Endothelial cell (in vitro differentiated cells): Measurements from ENCODE around the gene SHKBP1. TPM values are rescaled to one million over a fixed set of nuclear protein-coding genes. Genes with fewer than 3 reads are reported as not detected.

Source experiments
- DNase-seq: peaks from one replicate; pipeline ENCODE4 v3.0.0; 2021; ENCODE audit warnings: low spot score
- H3K27ac Mint-ChIP-seq: one replicate; pipeline ENCODE4 v1.8.0; 2021; ENCODE audit warnings: mixed read lengths, inconsistent platforms; ENCODE audit not compliant: unreplicated experiment
- H3K27me3 Mint-ChIP-seq: one replicate; pipeline ENCODE4 v1.8.0; 2021; ENCODE audit warnings: mild to moderate bottlenecking, moderate library complexity, mixed read lengths, inconsistent platforms; ENCODE audit not compliant: unreplicated experiment
- H3K36me3 Mint-ChIP-seq: one replicate; pipeline ENCODE4 v1.8.0; 2021; ENCODE audit warnings: mild to moderate bottlenecking, low read depth, mixed read lengths, inconsistent platforms; ENCODE audit not compliant: unreplicated experiment
- H3K4me1 Mint-ChIP-seq: one replicate; pipeline ENCODE4 v1.8.0; 2021; ENCODE audit warnings: mild to moderate bottlenecking, mixed read lengths, inconsistent platforms; ENCODE audit not compliant: unreplicated experiment
- H3K4me3 Mint-ChIP-seq: one replicate; pipeline ENCODE4 v1.8.0; 2021; ENCODE audit warnings: mild to moderate bottlenecking, mixed read lengths, inconsistent platforms; ENCODE audit not compliant: unreplicated experiment
- H3K9me3 Mint-ChIP-seq: one replicate; pipeline ENCODE4 v1.8.0; 2021; ENCODE audit warnings: mixed read lengths, inconsistent platforms; ENCODE audit not compliant: unreplicated experiment
- long read RNA-seq: library from polyadenylated mRNA; unstranded; transcript quantifications from one replicate; pipeline ENCODE4 v2.0.0, GENCODE V29; 2020; ENCODE audit not compliant: unreplicated experiment
- total RNA-seq: library from RNA; stranded (reverse); fragmentation: NEBNext Ultra II Directional; extraction: Animal tissue kit (Norgen Biotek cat#: 25700); gene quantifications from one replicate; pipeline ENCODE4 v1.2.1, GENCODE V29; 2021; ENCODE audit not compliant: unreplicated experiment
- TF ChIP-seq, protein P1 (sequence below): fragments of 200-600 bp; sonication (generic); IDR thresholded peaks from one replicate; pipeline ENCODE4 v1.5.0; 2021; ENCODE audit warnings: antibody characterized with exemption; ENCODE audit not compliant: unreplicated experiment

The SHKBP1 gene, protein sequence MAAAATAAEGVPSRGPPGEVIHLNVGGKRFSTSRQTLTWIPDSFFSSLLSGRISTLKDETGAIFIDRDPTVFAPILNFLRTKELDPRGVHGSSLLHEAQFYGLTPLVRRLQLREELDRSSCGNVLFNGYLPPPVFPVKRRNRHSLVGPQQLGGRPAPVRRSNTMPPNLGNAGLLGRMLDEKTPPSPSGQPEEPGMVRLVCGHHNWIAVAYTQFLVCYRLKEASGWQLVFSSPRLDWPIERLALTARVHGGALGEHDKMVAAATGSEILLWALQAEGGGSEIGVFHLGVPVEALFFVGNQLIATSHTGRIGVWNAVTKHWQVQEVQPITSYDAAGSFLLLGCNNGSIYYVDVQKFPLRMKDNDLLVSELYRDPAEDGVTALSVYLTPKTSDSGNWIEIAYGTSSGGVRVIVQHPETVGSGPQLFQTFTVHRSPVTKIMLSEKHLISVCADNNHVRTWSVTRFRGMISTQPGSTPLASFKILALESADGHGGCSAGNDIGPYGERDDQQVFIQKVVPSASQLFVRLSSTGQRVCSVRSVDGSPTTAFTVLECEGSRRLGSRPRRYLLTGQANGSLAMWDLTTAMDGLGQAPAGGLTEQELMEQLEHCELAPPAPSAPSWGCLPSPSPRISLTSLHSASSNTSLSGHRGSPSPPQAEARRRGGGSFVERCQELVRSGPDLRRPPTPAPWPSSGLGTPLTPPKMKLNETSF
- 84.6 TPM for total RNA-seq
- long read RNA-seq, transcript SHKBP1-201 (18 exons, 2,363 nt): major isoform, 106 of 136 reads
- long read RNA-seq, partial matches to known transcripts: 8 of 136 reads
- long read RNA-seq, other reads (novel, unspliced or antisense): 22 of 136 reads

DNA sequence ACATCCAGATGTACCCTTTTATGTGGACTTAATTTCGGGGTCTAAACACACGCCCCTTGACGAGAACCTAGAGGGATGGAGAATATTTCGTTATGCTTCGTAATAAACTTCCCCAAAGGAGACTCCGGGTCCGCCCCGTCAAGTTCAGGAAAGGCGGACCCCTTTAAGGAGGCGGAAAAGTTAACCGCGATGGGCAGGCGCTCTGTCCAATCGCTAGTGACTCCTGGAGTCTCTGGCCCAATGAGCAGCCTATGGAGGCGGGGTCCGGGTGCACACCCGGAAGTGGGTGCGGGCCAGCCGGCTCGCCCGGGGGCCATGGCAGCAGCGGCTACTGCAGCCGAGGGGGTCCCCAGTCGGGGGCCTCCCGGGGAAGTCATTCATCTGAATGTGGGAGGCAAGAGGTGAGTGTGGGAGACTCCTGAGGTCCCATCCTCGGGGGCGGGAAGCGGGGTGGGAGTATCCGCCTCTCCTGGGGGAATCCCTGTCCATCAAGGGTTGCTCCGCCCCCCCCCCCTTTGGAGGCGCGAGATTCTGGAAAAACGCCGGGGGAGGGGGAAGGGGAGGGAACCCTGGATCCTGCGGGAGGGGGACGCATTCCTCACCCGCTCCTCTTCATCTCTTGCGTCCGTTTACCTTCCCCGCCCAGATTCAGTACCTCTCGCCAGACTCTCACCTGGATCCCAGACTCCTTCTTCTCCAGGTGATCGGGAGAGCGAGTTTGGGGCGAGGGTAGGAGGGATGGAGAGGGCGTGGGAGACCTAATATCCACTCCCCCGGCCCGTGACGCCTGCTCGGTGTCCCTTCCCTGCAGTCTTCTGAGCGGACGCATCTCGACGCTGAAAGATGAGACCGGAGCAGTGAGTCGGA lies at the start of gene SHKBP1:
TSS of gene SHKBP1 (plus strand) at position 289 of the 867 bp plus-strand sequence. CDS start at position 316, 27 bp downstream.
- H3K4me3 Mint-ChIP-seq: peak within 1 kb of the TSS; percentile 91
- peaks cover 9% of the 10 kb centered on the region for H3K27me3 Mint-ChIP-seq
- TF ChIP-seq, protein P1, sequence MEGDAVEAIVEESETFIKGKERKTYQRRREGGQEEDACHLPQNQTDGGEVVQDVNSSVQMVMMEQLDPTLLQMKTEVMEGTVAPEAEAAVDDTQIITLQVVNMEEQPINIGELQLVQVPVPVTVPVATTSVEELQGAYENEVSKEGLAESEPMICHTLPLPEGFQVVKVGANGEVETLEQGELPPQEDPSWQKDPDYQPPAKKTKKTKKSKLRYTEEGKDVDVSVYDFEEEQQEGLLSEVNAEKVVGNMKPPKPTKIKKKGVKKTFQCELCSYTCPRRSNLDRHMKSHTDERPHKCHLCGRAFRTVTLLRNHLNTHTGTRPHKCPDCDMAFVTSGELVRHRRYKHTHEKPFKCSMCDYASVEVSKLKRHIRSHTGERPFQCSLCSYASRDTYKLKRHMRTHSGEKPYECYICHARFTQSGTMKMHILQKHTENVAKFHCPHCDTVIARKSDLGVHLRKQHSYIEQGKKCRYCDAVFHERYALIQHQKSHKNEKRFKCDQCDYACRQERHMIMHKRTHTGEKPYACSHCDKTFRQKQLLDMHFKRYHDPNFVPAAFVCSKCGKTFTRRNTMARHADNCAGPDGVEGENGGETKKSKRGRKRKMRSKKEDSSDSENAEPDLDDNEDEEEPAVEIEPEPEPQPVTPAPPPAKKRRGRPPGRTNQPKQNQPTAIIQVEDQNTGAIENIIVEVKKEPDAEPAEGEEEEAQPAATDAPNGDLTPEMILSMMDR: no peak
- peak; percentile 91 for DNase-seq
- no peak within 1 kb of the TSS for H3K27ac Mint-ChIP-seq
- peaks cover 11% of the 10 kb centered on the region for H3K4me1 Mint-ChIP-seq
- no peaks in the 10 kb centered on the region for H3K9me3 Mint-ChIP-seq
- H3K36me3 Mint-ChIP-seq: peaks cover 15% of the 10 kb centered on the region

DNA sequence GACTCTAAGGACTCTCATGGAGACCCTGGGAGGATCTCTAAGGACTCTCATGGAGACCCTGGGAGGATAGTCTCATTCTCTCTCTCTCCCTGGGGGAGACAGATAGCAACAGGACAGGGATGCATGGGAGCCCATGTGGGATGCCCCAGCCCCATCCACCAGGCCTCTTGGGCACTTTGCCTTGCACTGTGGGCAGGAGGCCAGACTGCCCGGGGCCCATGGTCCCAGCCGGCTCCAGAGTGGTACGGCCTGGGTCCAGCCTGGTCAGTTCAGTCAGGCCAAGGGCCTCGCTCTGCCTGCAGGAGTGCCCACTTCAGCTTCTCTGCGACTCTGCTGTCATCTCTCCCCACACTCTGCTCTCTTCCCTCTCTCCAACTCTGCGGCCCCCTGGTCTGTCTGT lies 48.6 kb upstream of the SHKBP1 start:
- DNase-seq: no peak
- no peak overlapping the region for H3K4me3 Mint-ChIP-seq
- no peak overlapping the region for H3K27ac Mint-ChIP-seq
- TF ChIP-seq, protein P1: no peak
- no peaks in the 10 kb centered on the region for H3K9me3 Mint-ChIP-seq
- peaks cover 5% of the 10 kb centered on the region for H3K36me3 Mint-ChIP-seq
- peaks cover 8% of the 10 kb centered on the region for H3K4me1 Mint-ChIP-seq
- peaks cover 36% of the 10 kb centered on the region for H3K27me3 Mint-ChIP-seq

DNA sequence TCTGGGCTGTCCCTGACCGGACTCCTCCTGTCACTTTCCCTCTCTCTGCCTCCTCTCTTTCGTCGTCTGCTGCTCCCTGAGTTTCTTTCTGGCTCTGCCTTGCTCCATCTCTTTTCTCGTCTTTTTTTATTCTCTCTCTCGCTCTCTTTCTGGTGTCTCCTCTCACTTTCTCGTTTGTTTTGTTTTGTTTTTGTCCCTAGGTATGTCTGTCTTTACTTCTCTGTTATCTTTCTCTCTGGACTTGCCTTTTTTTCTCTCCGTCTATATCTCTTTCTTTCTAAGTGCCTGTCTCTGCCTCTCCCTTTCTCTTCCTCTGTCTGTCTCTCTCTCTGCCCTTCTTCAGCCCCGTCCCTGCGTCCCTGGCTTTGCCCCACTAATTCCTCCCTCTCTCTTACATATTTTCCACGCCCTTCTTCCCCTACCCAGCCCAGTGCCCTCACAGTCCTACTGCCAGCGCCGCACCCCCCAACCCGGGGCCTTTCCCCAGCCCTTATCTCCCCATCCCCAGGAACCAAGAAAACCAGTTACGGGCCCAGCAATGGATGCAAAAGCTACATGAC lies 48.1 kb upstream of the SHKBP1 start:
- no peak overlapping the region for H3K27ac Mint-ChIP-seq
- TF ChIP-seq, protein P1: no peak
- H3K36me3 Mint-ChIP-seq: peaks cover 5% of the 10 kb centered on the region
- DNase-seq: no peak
- H3K27me3 Mint-ChIP-seq: peaks cover 36% of the 10 kb centered on the region
- no peaks in the 10 kb centered on the region for H3K9me3 Mint-ChIP-seq
- H3K4me1 Mint-ChIP-seq: peaks cover 8% of the 10 kb centered on the region
- H3K4me3 Mint-ChIP-seq: no peak overlapping the region

DNA sequence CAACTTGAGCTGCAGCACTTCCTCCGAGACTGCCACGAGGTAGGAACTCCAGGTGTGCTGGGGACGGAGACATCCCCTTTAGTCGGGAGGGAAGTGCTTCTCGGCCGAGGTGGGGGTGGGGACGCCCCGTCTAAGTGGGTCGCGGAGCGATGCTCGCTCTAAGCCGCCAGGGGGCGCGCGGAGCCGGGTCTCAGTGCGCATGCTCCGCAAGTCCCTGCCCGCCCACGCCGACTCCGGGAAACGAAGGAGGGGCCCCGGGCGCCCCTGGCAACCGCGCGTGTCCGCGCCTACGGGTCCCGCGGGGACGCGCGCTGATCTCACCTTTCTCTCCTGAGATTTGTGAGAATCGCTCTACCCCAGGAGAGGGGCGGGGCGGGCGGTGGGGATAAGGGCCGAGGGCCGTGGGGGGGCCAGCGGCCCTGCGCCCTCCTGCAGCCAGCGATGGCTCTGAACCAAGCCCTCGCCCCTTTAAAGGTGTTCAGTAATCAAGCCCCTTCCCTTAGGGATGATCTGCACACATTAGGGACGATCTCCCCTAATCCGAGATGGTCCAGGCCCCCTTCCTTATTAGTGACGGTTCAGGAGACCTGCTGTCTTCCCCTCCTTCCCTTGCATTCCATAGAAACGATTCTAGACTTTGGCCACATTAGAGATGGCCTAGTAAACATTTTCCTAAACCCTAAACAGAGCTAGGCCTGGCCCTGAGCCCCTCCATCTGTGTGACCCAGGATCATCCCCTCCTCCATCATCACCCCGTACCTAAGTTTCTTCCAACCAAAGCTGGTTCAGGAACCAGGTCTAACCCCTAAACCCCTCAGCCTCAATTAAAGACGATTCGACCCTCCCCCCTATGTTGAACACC lies 47.3 kb upstream of the SHKBP1 start:
- H3K4me3 Mint-ChIP-seq: peak overlapping the region; percentile 83
- peaks cover 5% of the 10 kb centered on the region for H3K36me3 Mint-ChIP-seq
- DNase-seq: peak; percentile 85
- TF ChIP-seq, protein P1: peak; percentile 98
- H3K27me3 Mint-ChIP-seq: peaks cover 36% of the 10 kb centered on the region
- no peaks in the 10 kb centered on the region for H3K9me3 Mint-ChIP-seq
- no peak overlapping the region for H3K27ac Mint-ChIP-seq
- H3K4me1 Mint-ChIP-seq: peaks cover 8% of the 10 kb centered on the region
